ENCODE measurements around the gene PNKD.

DNA sequence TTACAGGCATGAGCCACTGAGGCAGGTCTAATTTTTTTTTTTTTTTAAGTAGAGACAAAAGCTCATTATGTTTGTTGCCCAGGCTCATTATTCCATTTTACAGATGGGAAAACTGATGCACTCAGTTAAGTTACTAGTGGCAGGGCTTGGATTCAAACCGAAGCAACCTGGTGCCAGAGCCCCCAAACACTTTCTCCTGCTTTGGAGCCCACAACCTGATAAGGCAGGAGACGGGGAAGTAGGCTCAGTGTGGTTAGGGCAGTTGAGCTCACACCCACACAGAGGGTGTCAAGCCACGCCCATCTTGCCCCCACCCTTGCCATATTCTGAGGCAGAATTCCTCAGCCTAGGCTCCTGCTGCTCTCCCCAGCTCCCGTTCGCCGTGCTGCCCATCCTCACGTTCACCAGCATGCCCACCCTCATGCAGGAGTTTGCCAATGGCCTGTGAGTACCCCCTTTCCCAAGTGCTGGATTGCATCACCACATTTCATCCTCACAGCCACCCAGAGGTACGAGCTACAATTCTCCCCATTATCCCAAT is 123.5 kb downstream of the PNKD start:
- TF ChIP-seq, protein P1, sequence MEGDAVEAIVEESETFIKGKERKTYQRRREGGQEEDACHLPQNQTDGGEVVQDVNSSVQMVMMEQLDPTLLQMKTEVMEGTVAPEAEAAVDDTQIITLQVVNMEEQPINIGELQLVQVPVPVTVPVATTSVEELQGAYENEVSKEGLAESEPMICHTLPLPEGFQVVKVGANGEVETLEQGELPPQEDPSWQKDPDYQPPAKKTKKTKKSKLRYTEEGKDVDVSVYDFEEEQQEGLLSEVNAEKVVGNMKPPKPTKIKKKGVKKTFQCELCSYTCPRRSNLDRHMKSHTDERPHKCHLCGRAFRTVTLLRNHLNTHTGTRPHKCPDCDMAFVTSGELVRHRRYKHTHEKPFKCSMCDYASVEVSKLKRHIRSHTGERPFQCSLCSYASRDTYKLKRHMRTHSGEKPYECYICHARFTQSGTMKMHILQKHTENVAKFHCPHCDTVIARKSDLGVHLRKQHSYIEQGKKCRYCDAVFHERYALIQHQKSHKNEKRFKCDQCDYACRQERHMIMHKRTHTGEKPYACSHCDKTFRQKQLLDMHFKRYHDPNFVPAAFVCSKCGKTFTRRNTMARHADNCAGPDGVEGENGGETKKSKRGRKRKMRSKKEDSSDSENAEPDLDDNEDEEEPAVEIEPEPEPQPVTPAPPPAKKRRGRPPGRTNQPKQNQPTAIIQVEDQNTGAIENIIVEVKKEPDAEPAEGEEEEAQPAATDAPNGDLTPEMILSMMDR (IDR thresholded peaks at IDR 0.05): no peak
- TF ChIP-seq EZH2 (IDR thresholded peaks at IDR 0.05) (no peak), EZH2phosphoT487 (IDR thresholded peaks at IDR 0.05) (no peak)

Data from neural progenitor cell (in vitro differentiated cells).